ENCODE data around the gene FBN2.
"Not testable (repeated sequence)": the region's sequence is repeated elsewhere in the genome, so short reads cannot be mapped to it uniquely, and the experiment has no call there.

Gene FBN2

DNA sequence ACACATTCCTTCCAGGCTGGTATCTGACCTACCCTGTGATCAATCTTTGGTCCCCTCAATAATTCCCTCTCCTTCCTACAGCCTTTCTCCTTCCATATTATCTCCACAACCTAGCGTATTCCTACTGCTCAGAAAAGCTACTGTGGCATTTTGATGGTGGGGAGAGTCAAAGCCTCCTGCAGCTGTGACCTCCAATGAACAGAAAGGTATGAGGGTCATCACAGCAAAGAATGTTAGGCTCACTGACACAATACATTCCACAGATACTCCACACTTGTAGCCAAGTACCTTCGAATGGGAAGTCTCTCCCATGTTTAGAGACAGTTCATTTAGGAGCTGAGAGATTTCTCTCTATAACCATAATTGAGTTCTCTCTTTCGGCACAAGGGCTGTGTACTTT lies 5.9 kb downstream of the FBN2 start:
- H3K4me3 ChIP-seq (ENCODE audit: low read length): no peak overlapping the region

DNA sequence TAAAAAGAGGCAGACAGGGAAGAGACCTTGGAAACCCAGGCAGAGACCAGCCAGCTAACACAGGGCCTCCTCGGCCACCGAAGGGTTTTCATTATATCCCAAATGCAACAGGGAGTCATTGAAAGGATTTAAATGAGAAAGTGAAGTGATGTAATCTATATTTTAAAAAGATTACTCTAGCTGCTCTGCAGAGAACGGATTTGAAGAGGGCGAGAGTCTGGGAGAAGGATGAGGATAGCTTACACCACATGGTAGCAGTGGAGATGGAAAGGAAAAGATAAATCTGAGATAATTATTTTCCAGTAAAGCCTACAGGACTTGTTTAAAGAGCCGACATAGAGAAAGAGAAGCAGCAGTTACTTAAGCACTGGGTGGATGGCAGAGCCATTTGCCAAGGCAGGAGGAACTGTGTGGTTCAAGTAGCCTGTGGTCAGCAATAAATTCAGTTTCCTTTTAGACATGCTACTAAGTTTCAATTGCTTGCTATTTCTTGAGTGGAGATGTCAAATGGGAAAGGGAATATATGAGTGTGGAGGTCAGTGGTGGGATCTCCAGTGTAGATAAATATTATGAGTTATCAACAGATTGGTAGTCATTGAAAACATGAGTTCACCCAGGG lies 9.3 kb downstream of the FBN2 start:
- H3K9me3 ChIP-seq (replicated peaks; ENCODE audit: low read length): no peaks in the 10 kb centered on the region
- H3K4me1 ChIP-seq (ENCODE audit: control insufficient read depth, insufficient read depth, low read length): peaks cover 9% of the 10 kb centered on the region
- no peak overlapping the region for H3K4me2 ChIP-seq (ENCODE audit: low read length)
- H3K4me3 ChIP-seq (ENCODE audit: low read length): no peak overlapping the region
- no peaks in the 10 kb centered on the region for H3K27me3 ChIP-seq (ENCODE audit: control insufficient read depth, insufficient read depth, low read length)
- H3K36me3 ChIP-seq (ENCODE audit: insufficient read depth, low read length): peaks cover 63% of the 10 kb centered on the region
- no peak overlapping the region for H3K9ac ChIP-seq (ENCODE audit: low read depth, low read length)

More for the DNA sequence above, 5.9 kb downstream of the FBN2 start:
- Histone ChIP-seq H3K9ac (ENCODE audit: low read depth, low read length) (no peak overlapping the region), H3K4me1 (ENCODE audit: control insufficient read depth, insufficient read depth, low read length) (peaks cover 22% of the 10 kb centered on the region), H3K4me2 (ENCODE audit: low read length) (no peak overlapping the region), H3K9me3 (replicated peaks; ENCODE audit: low read length) (no peaks in the 10 kb centered on the region), H3K27me3 (ENCODE audit: control insufficient read depth, insufficient read depth, low read length) (no peaks in the 10 kb centered on the region), H3K36me3 (ENCODE audit: insufficient read depth, low read length) (peaks cover 43% of the 10 kb centered on the region)

DNA sequence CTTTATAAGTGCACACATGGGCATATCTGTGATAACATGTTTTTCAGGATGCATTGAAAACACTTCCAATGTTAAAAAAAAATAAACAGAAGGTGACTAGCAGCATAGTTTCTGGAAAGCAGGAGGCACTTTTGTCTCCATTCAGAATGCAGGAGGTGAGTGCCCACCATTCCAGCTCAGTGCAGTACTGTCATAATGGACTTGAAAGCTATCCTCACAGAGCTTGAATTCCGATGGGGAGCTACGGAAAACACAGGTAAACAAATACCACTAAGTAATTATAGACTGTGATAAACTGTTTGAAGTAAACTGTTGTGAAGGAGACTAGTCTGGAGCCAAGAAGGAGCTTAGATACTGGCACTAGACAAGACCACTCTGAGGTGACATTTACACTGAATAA lies 9.9 kb downstream of the FBN2 start:
- H3K4me2 ChIP-seq (ENCODE audit: low read length): no peak overlapping the region
- no peak overlapping the region for H3K4me3 ChIP-seq (ENCODE audit: low read length)
- H3K4me1 ChIP-seq (ENCODE audit: control insufficient read depth, insufficient read depth, low read length): peaks cover 5% of the 10 kb centered on the region
- peaks cover 64% of the 10 kb centered on the region for H3K36me3 ChIP-seq (ENCODE audit: insufficient read depth, low read length)
- H3K27me3 ChIP-seq (ENCODE audit: control insufficient read depth, insufficient read depth, low read length): no peaks in the 10 kb centered on the region
- no peak overlapping the region for H3K9ac ChIP-seq (ENCODE audit: low read depth, low read length)
- no peaks in the 10 kb centered on the region for H3K9me3 ChIP-seq (replicated peaks; ENCODE audit: low read length)

DNA sequence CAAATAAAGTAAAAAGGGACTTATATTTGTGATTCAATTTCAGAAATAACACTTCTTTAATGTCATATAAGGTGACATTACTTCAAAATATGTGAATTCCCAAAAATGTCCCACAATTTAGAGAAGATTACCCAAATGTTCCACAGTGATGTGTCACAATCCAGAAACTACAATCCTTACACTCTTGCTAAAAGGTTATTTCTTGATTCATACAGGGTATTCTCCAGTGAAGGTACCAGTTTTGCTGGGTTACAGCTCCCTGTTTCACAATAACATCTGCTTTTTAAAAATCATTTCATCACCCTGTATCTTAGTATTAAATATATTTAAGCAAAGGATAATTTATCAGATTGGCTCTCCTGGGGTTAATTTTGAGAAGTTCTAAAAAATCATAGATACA lies 11.0 kb downstream of the FBN2 start:
- Histone ChIP-seq H3K4me1 (ENCODE audit: control insufficient read depth, insufficient read depth, low read length) (no peaks in the 10 kb centered on the region), H3K9ac (ENCODE audit: low read depth, low read length) (no peak overlapping the region), H3K27me3 (ENCODE audit: control insufficient read depth, insufficient read depth, low read length) (no peaks in the 10 kb centered on the region), H3K9me3 (replicated peaks; ENCODE audit: low read length) (no peaks in the 10 kb centered on the region), H3K4me3 (ENCODE audit: low read length) (no peak overlapping the region), H3K4me2 (ENCODE audit: low read length) (no peak overlapping the region), H3K36me3 (ENCODE audit: insufficient read depth, low read length) (peaks cover 66% of the 10 kb centered on the region)

DNA sequence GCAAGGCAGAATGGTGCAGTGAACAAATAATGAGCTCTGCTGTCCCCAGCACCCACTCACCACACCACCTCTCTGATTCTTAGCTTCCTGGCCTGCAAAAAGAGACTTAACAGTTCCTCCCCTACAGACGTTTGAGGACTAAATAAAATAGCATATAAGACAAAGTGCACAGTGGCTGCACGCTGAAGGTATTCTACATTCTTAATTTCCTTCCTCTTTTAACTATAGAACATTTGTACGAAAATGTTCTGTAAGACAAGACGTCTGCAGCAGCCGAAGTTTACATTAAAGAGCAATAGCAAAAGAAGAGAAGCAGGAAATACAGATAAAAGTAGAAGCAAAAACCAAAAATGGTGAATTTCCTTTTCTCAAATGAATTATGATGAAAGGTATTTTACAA lies 15.7 kb downstream of the FBN2 start:
- Histone ChIP-seq H3K4me1 (ENCODE audit: control insufficient read depth, insufficient read depth, low read length) (no peaks in the 10 kb centered on the region), H3K4me2 (ENCODE audit: low read length) (no peak overlapping the region), H3K9ac (ENCODE audit: low read depth, low read length) (no peak overlapping the region), H3K9me3 (replicated peaks; ENCODE audit: low read length) (no peaks in the 10 kb centered on the region), H3K4me3 (ENCODE audit: low read length) (no peak overlapping the region), H3K36me3 (ENCODE audit: insufficient read depth, low read length) (peaks cover 58% of the 10 kb centered on the region), H3K27me3 (ENCODE audit: control insufficient read depth, insufficient read depth, low read length) (no peaks in the 10 kb centered on the region)

DNA sequence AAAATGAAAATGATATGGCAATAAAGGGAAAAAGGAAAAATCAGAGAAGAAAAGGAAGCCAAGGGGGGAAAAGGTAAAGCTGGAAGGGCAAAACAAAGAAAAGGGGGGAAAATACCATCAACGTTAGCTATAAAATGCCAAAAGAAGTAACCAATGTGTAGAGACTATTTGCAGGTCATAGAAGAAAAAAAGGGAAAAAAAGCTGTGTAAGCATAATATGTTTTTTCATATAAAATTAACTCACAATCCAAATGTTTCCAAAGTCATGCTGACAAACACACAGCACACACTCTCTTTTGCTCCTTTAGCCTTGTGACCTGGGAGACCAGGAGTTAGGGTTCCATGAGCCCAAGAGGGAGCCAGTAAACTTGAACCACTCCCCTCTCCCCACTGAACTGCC lies 18.2 kb downstream of the FBN2 start:
- Histone ChIP-seq H3K36me3 (ENCODE audit: insufficient read depth, low read length) (peaks cover 53% of the 10 kb centered on the region), H3K4me2 (ENCODE audit: low read length) (no peak overlapping the region), H3K4me3 (ENCODE audit: low read length) (no peak overlapping the region), H3K9me3 (replicated peaks; ENCODE audit: low read length) (no peaks in the 10 kb centered on the region), H3K4me1 (ENCODE audit: control insufficient read depth, insufficient read depth, low read length) (no peaks in the 10 kb centered on the region), H3K9ac (ENCODE audit: low read depth, low read length) (no peak overlapping the region), H3K27me3 (ENCODE audit: control insufficient read depth, insufficient read depth, low read length) (no peaks in the 10 kb centered on the region)

DNA sequence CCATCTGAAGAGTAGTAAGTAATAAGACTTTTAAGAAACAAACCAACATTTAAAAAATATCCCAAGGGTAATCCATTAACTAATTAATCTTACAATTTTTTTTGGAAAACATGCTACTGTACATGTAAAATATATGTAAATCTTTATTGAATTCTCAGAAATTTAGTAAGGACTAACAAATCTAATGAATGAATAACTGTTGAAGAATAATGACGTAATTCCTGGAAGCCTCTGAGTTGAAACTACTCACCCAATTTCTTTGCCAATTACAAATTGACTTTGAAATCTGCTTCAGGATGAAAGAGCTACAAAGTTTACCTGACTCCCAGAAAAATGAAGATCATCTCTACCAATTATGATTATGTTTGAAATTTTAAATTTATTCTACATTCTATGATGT lies 21.1 kb downstream of the FBN2 start:
- Histone ChIP-seq H3K4me3 (ENCODE audit: low read length) (no peak overlapping the region), H3K36me3 (ENCODE audit: insufficient read depth, low read length) (peaks cover 38% of the 10 kb centered on the region), H3K4me1 (ENCODE audit: control insufficient read depth, insufficient read depth, low read length) (no peaks in the 10 kb centered on the region), H3K9me3 (replicated peaks; ENCODE audit: low read length) (no peaks in the 10 kb centered on the region), H3K4me2 (ENCODE audit: low read length) (no peak overlapping the region), H3K27me3 (ENCODE audit: control insufficient read depth, insufficient read depth, low read length) (no peaks in the 10 kb centered on the region), H3K9ac (ENCODE audit: low read depth, low read length) (no peak overlapping the region)

DNA sequence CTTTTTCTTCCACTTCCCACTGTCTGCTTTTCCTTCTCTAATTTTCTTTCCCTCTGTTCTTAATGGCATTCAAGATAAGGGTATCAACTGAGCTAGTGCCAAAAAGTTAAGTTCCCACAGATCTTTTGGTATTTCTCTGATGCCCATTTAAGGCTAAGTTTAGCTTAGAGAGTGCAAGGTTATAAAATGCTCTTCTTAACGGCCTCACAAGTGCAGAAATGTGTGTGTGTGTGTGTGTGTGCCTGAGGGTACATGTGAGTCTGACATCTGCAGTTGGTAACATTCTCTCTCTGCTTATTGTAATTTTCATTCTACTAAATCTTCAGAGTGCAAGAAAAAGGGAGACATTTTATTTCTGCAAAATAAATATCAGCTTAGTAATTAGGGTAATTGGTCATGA lies 24.2 kb downstream of the FBN2 start:
- H3K9me3 ChIP-seq (replicated peaks; ENCODE audit: low read length): no peaks in the 10 kb centered on the region

DNA sequence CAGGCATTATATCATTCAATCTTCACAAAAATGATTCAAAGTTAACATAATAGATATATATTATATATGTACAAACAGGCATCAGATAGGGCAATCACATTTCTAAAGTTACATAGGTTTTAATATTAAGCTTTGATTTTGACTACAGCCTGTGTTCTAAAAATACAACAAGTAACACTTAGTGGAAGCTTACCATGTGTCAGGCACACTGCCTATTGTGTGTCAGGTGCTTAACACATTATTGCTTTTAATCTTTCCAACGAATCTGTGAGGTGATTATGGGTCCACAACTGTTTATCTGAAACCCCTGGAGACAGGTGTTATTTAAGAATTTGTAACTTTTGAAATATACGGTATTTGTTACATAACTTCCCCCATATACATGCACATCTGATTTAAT lies 25.2 kb downstream of the FBN2 start:
- Histone ChIP-seq H3K27me3 (ENCODE audit: control insufficient read depth, insufficient read depth, low read length) (no peaks in the 10 kb centered on the region), H3K4me2 (ENCODE audit: low read length) (no peak overlapping the region), H3K4me3 (ENCODE audit: low read length) (no peak overlapping the region), H3K9ac (ENCODE audit: low read depth, low read length) (no peak overlapping the region), H3K4me1 (ENCODE audit: control insufficient read depth, insufficient read depth, low read length) (no peaks in the 10 kb centered on the region), H3K9me3 (replicated peaks; ENCODE audit: low read length) (no peaks in the 10 kb centered on the region), H3K36me3 (ENCODE audit: insufficient read depth, low read length) (peaks cover 31% of the 10 kb centered on the region)

More for the DNA sequence above, 24.2 kb downstream of the FBN2 start:
- Histone ChIP-seq H3K4me2 (ENCODE audit: low read length) (no peak overlapping the region), H3K9ac (ENCODE audit: low read depth, low read length) (no peak overlapping the region), H3K4me3 (ENCODE audit: low read length) (no peak overlapping the region), H3K27me3 (ENCODE audit: control insufficient read depth, insufficient read depth, low read length) (no peaks in the 10 kb centered on the region), H3K4me1 (ENCODE audit: control insufficient read depth, insufficient read depth, low read length) (no peaks in the 10 kb centered on the region), H3K36me3 (ENCODE audit: insufficient read depth, low read length) (peaks cover 36% of the 10 kb centered on the region)

DNA sequence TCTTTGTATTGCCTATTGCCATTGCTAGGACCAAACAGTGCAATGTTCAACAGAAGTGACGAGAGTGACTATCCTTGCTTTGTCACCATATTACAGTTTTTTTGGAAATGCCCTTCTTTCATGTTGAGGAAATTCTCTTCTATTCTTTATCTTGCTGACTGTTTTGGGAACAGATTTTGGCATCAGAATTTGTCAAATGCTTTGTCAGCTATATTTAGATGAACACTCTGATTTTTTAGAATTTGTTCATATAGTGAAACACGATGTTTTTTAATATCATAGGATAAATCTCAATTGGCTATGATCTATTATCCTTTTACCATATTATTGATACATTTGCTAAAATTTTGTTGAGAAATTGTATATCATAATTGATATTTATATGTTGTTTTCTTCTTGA lies 31.4 kb downstream of the FBN2 start:
- Histone ChIP-seq H3K4me1 (ENCODE audit: control insufficient read depth, insufficient read depth, low read length) (no peaks in the 10 kb centered on the region), H3K36me3 (ENCODE audit: insufficient read depth, low read length) (peaks cover 21% of the 10 kb centered on the region), H3K4me3 (ENCODE audit: low read length) (no peak overlapping the region), H3K4me2 (ENCODE audit: low read length) (no peak overlapping the region), H3K9me3 (replicated peaks; ENCODE audit: low read length) (no peaks in the 10 kb centered on the region), H3K9ac (ENCODE audit: low read depth, low read length) (no peak overlapping the region), H3K27me3 (ENCODE audit: control insufficient read depth, insufficient read depth, low read length) (no peaks in the 10 kb centered on the region)

DNA sequence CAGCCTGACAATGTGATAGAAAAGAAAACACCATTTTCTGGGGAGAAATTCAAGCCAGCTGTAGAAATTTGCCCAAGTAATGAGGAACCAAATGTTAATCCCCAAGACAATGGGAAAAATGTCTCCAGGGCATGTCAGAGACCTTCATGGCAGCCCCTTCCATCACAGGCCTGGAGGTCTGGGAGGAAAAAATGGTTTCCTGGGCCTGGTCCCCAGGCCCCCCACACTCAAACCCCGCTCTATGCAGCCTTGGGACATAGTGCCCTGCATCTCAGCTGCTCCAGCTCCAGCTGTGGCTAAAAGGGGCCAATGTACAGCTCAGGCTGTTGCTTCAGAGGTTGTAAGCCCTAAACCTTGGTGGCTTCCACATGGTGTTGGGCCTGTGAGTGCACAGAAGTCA lies 34.3 kb downstream of the FBN2 start:
- H3K4me2 ChIP-seq (ENCODE audit: low read length); H3K4me3 ChIP-seq (ENCODE audit: low read length); H3K9ac ChIP-seq (ENCODE audit: low read depth, low read length); H3K4me1 ChIP-seq (ENCODE audit: control insufficient read depth, insufficient read depth, low read length); H3K9me3 ChIP-seq (replicated peaks; ENCODE audit: low read length); H3K27me3 ChIP-seq (ENCODE audit: control insufficient read depth, insufficient read depth, low read length): not testable (repeated sequence)
- H3K36me3 ChIP-seq (ENCODE audit: insufficient read depth, low read length): peaks cover 16% of the 10 kb centered on the region

DNA sequence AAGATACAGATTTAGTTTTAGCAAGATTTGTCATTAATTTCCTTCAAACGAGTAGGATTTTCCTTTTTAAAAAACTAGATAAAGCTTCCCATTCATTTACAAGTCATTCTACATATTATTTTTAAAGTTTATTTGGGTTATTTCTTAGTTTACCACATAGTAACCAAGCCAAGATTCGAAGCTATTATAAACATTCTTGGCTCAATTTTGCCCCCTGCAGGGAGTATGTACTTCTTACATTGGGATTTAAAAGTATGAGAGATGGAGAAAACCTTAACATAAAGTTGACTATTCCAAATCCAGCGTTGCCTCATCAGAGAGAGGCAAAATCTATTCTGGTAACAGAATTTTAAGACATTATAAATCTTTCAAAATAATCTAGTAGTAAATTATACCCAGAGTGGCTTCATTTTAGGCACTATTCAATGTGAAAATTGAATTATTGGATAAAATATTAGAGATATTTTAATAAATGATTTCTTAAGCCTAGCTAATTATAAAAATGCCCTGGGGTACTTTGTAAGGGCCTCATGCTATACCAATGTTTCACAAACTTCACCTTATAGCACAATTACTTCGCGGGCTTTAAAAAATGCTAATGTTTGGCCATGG lies 39.1 kb downstream of the FBN2 start:
- Histone ChIP-seq H3K36me3 (ENCODE audit: insufficient read depth, low read length) (peaks cover 4% of the 10 kb centered on the region), H3K4me3 (ENCODE audit: low read length) (no peak overlapping the region), H3K4me2 (ENCODE audit: low read length) (no peak overlapping the region), H3K9ac (ENCODE audit: low read depth, low read length) (no peak overlapping the region), H3K4me1 (ENCODE audit: control insufficient read depth, insufficient read depth, low read length) (no peaks in the 10 kb centered on the region), H3K9me3 (replicated peaks; ENCODE audit: low read length) (no peaks in the 10 kb centered on the region), H3K27me3 (ENCODE audit: control insufficient read depth, insufficient read depth, low read length) (no peaks in the 10 kb centered on the region)

Measured in skeletal muscle satellite cell (primary cell).